Coronary artery (tissue), 2 donors: ENCODE data around the gene LMNTD2.

Experiments
- DNase-seq: peaks from one replicate; pipeline ENCODE4 v3.0.0-alpha.2; 2017; ENCODE audit warnings: low spot score
- H3K27ac ChIP-seq, 2 donors: fragments of 200-600 bp; sonication (generic); one replicate each; pipeline ENCODE4 v1.5.1; 2016 to 2019
- H3K4me3 ChIP-seq: fragments of 200-600 bp; sonication (generic); 2 replicates; pipeline ENCODE4 v1.5.1; 2016; ENCODE audit warnings: mild to moderate bottlenecking, moderate library complexity
- TF ChIP-seq, protein P1 (sequence below): fragments of 200-600 bp; sonication (generic); IDR thresholded peaks from one replicate; pipeline ENCODE4 v1.5.1; 2019; ENCODE audit warnings: antibody characterized with exemption

LMNTD2 gene

DNA sequence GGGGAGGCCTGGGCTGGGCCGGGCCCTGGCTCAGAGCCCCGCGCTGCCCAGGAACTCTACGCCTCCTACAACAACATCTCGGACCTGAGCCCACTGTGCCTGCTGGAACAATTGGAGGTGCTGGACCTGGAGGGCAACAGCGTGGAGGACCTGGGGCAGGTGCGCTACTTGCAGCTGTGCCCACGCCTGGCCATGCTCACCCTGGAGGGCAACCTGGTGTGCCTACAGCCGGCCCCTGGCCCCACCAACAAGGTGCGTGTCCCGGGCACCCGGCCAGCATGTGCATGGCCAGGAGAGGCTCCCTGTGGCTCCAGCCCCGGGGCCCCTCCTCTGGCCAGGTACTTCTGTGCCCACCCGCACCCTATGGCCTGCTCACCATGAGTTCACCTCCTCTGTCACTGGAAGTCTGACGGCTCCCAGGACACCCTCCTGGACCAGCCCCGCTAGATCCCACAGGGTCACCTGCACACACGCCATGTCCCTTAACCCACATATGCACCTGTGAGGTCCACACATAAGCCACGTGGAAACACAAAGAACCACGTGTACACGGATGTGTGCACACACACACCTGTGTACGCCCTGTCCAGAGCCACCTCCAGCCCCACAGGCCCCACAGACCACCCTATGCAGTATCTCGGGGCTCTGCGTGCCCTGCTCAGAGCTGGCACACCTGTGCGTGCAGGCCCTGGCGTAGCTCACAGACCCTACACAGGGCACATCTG lies 10.4 kb downstream of the LMNTD2 start:
- TF ChIP-seq, protein P1, sequence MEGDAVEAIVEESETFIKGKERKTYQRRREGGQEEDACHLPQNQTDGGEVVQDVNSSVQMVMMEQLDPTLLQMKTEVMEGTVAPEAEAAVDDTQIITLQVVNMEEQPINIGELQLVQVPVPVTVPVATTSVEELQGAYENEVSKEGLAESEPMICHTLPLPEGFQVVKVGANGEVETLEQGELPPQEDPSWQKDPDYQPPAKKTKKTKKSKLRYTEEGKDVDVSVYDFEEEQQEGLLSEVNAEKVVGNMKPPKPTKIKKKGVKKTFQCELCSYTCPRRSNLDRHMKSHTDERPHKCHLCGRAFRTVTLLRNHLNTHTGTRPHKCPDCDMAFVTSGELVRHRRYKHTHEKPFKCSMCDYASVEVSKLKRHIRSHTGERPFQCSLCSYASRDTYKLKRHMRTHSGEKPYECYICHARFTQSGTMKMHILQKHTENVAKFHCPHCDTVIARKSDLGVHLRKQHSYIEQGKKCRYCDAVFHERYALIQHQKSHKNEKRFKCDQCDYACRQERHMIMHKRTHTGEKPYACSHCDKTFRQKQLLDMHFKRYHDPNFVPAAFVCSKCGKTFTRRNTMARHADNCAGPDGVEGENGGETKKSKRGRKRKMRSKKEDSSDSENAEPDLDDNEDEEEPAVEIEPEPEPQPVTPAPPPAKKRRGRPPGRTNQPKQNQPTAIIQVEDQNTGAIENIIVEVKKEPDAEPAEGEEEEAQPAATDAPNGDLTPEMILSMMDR, result no peak
- H3K4me3 ChIP-seq, result no peak overlapping the region
- H3K27ac ChIP-seq, result no peak overlapping the region
- no peak for DNase-seq

DNA sequence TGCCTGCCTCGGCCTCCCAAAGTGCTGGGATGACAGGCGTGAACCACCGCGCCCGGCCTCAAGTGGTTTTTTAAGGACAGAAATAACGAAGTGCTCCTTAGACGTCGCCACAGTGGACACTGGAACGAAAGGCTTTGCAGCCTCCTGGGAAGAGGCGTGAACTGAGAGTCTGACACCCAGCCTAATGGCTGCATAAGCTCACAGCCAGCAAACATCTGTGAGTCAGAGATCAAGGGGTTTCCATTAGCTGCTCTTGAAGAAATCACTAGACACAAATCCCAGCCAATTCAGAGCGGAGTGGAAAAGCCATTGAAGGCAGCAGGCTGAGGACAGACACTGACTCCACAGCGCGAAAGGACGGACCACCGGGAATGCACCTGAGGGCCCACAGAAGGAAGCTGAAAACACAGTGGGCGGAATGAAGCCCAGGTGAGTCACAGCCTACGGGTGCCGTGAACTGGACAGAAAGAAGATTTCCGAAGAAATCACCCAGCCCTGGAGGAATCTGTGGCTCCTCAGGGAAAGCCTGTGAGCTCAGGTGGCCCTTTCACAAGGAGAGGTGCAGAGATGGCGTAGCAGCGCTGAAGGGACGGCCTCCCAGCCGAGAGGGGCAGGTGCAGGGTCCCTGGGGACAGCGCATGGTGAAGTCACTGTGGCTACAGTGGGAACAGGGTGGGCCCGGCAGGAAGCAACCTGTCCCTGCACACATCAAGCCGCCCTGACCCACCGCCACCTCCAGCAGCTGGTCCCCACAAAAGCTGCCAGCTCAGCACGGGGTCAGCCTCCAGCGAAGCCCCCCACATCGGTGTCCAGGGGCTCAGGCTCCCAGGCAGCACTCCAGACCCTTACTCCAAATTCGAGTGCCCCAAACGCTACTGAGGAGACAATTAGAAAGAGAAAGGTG lies 11.6 kb downstream of the LMNTD2 start:
- TF ChIP-seq, protein P1, result no peak
- DNase-seq, result no peak
- H3K4me3 ChIP-seq, result no peak overlapping the region
- no peak overlapping the region for H3K27ac ChIP-seq

DNA sequence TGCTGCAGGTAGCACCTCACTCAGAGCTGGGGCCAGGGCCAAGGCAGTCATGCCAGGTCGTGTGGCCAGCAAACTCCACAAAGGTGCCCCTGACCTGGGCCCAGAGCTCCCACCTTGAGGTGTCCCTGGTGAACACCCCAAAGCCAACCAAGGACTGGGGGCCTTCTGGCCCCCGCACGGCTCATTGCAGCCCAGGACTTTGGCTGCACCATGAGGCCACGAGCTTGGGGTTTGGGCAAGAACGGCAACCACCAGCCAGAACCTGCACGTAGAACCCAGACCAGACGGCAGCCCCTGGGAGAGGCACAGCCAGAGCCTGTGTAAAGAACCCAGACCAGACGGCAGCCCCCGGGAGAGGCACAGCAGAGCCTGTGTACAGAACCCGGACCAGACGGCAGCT lies 15.4 kb downstream of the LMNTD2 start:
- no peak overlapping the region for H3K4me3 ChIP-seq
- DNase-seq, result no peak
- TF ChIP-seq, protein P1, result no peak
- no peak overlapping the region for H3K27ac ChIP-seq

DNA sequence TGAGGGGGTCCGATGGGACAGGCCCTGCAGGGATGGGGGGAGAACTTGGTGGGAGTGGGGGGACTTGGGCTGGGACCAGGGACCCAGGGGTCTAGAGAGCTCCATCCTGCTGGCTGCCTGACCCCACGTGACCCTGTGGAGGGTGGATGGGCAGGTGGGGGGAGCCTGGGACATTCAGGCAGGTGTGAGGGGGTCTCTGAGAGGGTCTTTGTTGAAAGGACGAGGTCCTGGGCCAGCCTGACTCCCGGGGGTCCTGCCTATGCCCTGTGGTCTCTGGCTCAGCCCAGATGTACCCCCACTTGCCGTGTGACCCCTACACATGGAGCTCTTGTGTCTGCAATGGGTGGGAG lies 15.7 kb downstream of the LMNTD2 start:
- no peak for DNase-seq
- H3K4me3 ChIP-seq, result no peak overlapping the region
- TF ChIP-seq, protein P1, result no peak
- no peak overlapping the region for H3K27ac ChIP-seq

DNA sequence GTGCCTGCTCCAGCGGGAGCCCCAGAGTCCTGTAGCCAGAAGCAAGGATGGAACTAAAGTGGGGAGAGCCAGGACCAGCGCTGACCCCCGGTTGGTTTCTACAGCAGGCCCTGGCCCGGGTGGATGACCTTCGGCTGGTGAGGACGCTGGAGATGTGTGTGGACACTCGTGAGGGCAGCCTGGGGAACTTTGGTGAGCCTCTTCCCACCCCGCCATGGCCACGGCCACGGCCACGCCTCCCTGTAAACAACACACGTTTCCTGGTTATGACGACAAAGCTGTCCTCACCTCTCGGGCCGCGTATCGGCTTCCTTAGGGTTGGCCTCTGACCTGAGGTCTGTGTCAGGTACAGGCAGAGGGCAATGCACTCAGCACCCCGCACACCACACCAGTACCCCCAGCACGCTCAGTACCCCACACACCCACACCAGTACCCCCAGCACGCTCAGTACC lies 19.1 kb downstream of the LMNTD2 start:
- no peak for DNase-seq

DNA sequence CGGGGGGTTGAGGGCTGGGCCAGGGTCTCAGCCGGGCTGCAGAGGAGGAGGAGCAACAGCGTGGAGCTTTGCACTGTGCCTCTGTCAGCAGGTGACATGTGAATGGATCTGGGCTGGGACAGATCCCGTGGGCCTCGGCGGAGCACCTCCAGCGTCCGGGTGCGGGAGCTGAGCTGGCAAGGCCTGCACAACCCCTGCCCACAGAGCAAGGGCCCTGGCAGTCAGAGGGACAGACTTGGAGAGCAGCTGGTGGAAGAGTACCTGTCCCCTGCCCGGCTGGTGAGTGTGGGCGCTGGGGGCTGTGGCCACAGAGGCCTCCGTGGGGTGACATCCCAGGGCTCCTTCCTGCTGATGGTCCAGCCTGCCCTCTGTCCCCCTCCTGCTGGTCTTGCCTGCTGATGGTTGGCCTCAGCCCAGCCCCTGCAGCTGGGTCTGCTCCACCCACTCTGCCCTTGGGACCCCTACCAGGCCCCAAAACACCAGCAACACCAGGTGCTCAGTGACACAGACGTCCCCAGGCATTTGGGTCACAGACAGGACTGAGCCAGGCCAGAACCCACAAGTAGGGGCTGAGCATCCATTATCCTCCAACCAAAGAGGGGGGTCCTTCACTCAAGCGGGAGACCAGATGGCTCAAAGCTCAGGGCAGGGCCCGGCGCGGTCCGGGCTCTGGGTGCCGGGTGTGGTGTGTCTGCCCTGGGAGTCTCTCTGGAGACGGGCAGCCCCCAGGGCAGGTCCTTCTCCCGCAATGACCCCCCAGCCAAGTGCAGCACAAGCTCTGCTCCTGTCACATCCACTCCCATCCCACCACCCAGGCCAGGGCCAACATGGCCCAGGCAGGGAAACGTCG lies 19.7 kb downstream of the LMNTD2 start:
- TF ChIP-seq, protein P1, result no peak
- no peak overlapping the region for H3K4me3 ChIP-seq
- no peak overlapping the region for H3K27ac ChIP-seq
- DNase-seq, result no peak

More for the DNA sequence above, 19.1 kb downstream of the LMNTD2 start:
- Histone ChIP-seq H3K4me3 (no peak overlapping the region), H3K27ac (no peak overlapping the region)
- TF ChIP-seq, protein P1, result no peak
